ENCODE results near the gene UBAC2.

UBAC2 gene

GRCh38 chr13:99251921-99252320, 51.3 kb downstream of the UBAC2 start:
- no peak for ATAC-seq (ENCODE audit: insufficient read depth, low read depth)
- TF ChIP-seq EZH2 (IDR thresholded peaks at IDR 0.05; ENCODE audit: borderline replicate concordance, low read depth, low read length, severe bottlenecking) (no peak), CTCF (IDR thresholded peaks at IDR 0.05; ENCODE audit: borderline replicate concordance, extremely low read depth, low read length, poor library complexity, severe bottlenecking) (no peak)
- no peaks in the 10 kb centered on the region for H3K27me3 ChIP-seq (ENCODE audit: insufficient read depth, low read length, poor library complexity)
- H3K79me2 ChIP-seq (ENCODE audit: insufficient read depth, low read length) = peaks cover 9% of the 10 kb centered on the region
- no peak overlapping the region for H3K27ac ChIP-seq (ENCODE audit: low read length)
- no peak overlapping the region for H3K4me3 ChIP-seq (ENCODE audit: low read depth in 1 of 2, low read length in 2 of 2)
- DNase-seq = no peak
- peaks cover 50% of the 10 kb centered on the region for H3K36me3 ChIP-seq (ENCODE audit: insufficient read depth, low read length)
- no peaks in the 10 kb centered on the region for H3K4me1 ChIP-seq (ENCODE audit: insufficient read depth, low read length)
- no peak overlapping the region for H2AFZ ChIP-seq (ENCODE audit: low read depth, low read length)
- 0 out of 2 replicates have a peak, but pooled peaks cover 3% of the 10 kb centered on the region for H4K20me1 ChIP-seq (ENCODE audit: insufficient read depth, low read length)
- H3K4me2 ChIP-seq (ENCODE audit: insufficient read depth, low read length) = no peak overlapping the region
- no peaks in the 10 kb centered on the region for H3K9me3 ChIP-seq (ENCODE audit: insufficient read depth, low read length, severe bottlenecking)
- H3K9ac ChIP-seq (ENCODE audit: low read depth, low read length) = no peak overlapping the region

GRCh38 chr13:99254830-99255229, 54.2 kb downstream of the UBAC2 start:
- Histone ChIP-seq H3K27me3 (ENCODE audit: insufficient read depth, low read length, poor library complexity) (no peaks in the 10 kb centered on the region), H3K9me3 (ENCODE audit: insufficient read depth, low read length, severe bottlenecking) (no peaks in the 10 kb centered on the region), H3K4me1 (ENCODE audit: insufficient read depth, low read length) (0 out of 2 replicates have a peak, but pooled peaks cover 2% of the 10 kb centered on the region), H3K9ac (ENCODE audit: low read depth, low read length) (no peak overlapping the region), H3K4me2 (ENCODE audit: insufficient read depth, low read length) (no peak overlapping the region), H3K79me2 (ENCODE audit: insufficient read depth, low read length) (peaks cover 6% of the 10 kb centered on the region), H2AFZ (ENCODE audit: low read depth, low read length) (no peak overlapping the region), H4K20me1 (ENCODE audit: insufficient read depth, low read length) (0 out of 2 replicates have a peak, but pooled peaks cover 3% of the 10 kb centered on the region), H3K36me3 (ENCODE audit: insufficient read depth, low read length) (peaks cover 34% of the 10 kb centered on the region), H3K4me3 (ENCODE audit: low read depth in 1 of 2, low read length in 2 of 2) (no peak overlapping the region), H3K27ac (ENCODE audit: low read length) (no peak overlapping the region)
- TF ChIP-seq CTCF (IDR thresholded peaks at IDR 0.05; ENCODE audit: borderline replicate concordance, extremely low read depth, low read length, poor library complexity, severe bottlenecking) (no peak), EZH2 (IDR thresholded peaks at IDR 0.05; ENCODE audit: borderline replicate concordance, low read depth, low read length, severe bottlenecking) (no peak)
- ATAC-seq (ENCODE audit: insufficient read depth, low read depth) (no peak), DNase-seq (no peak)

GRCh38 chr13:99255271-99255670, 54.6 kb downstream of the UBAC2 start:
- H3K79me2 ChIP-seq (ENCODE audit: insufficient read depth, low read length) = peaks cover 6% of the 10 kb centered on the region
- H3K4me1 ChIP-seq (ENCODE audit: insufficient read depth, low read length) = 0 out of 2 replicates have a peak, but pooled peaks cover 2% of the 10 kb centered on the region
- ATAC-seq (ENCODE audit: insufficient read depth, low read depth) (no peak), DNase-seq (no peak)
- peaks cover 38% of the 10 kb centered on the region for H3K36me3 ChIP-seq (ENCODE audit: insufficient read depth, low read length)
- TF ChIP-seq EZH2 (IDR thresholded peaks at IDR 0.05; ENCODE audit: borderline replicate concordance, low read depth, low read length, severe bottlenecking) (no peak), CTCF (IDR thresholded peaks at IDR 0.05; ENCODE audit: borderline replicate concordance, extremely low read depth, low read length, poor library complexity, severe bottlenecking) (no peak)
- no peaks in the 10 kb centered on the region for H3K9me3 ChIP-seq (ENCODE audit: insufficient read depth, low read length, severe bottlenecking)
- no peaks in the 10 kb centered on the region for H3K27me3 ChIP-seq (ENCODE audit: insufficient read depth, low read length, poor library complexity)
- H2AFZ ChIP-seq (ENCODE audit: low read depth, low read length) = no peak overlapping the region
- H3K4me3 ChIP-seq (ENCODE audit: low read depth in 1 of 2, low read length in 2 of 2) = no peak overlapping the region
- no peak overlapping the region for H3K4me2 ChIP-seq (ENCODE audit: insufficient read depth, low read length)
- no peak overlapping the region for H3K9ac ChIP-seq (ENCODE audit: low read depth, low read length)
- H4K20me1 ChIP-seq (ENCODE audit: insufficient read depth, low read length) = 0 out of 2 replicates have a peak, but pooled peaks cover 3% of the 10 kb centered on the region
- no peak overlapping the region for H3K27ac ChIP-seq (ENCODE audit: low read length)

Measured in DND-41 (cell line).